Measurements from ENCODE around the gene NKPD1. TPM values are rescaled to one million over a fixed set of nuclear protein-coding genes. Genes with fewer than 3 reads are reported as not detected.

NKPD1 gene
- total RNA-seq, 1 donor from 2014 or later, result not detected

Other genes starting within 250 kb of the NKPD1 start
- 29.0 TPM for gene APOC1, start 246.4 kb downstream of the NKPD1 start, total RNA-seq
- gene APOC4, start 218.7 kb downstream of the NKPD1 start, total RNA-seq, result not detected
- gene APOC2, start 214.9 kb downstream of the NKPD1 start, total RNA-seq, result 4.2 TPM
- gene CLPTM1, start 205.6 kb downstream of the NKPD1 start, total RNA-seq, result 105 TPM
- 27.4 TPM for gene RELB, start 159.5 kb downstream of the NKPD1 start, total RNA-seq
- gene CLASRP, start 121.9 kb downstream of the NKPD1 start, total RNA-seq, result 109 TPM
- gene ZNF296, start 84.5 kb downstream of the NKPD1 start, total RNA-seq, result 0.45 TPM
- 8.8 TPM for gene GEMIN7, start 81.7 kb downstream of the NKPD1 start, total RNA-seq
- 19.3 TPM for gene PPP1R37, start 67.8 kb downstream of the NKPD1 start, total RNA-seq
- 20.8 TPM for gene TRAPPC6A, start 17.3 kb upstream of the NKPD1 start, total RNA-seq
- gene BLOC1S3, start 17.8 kb upstream of the NKPD1 start, total RNA-seq, result 13.0 TPM
- gene EXOC3L2, start 84.4 kb upstream of the NKPD1 start, total RNA-seq, result 4.9 TPM
- 37.5 TPM for gene MARK4, start 90.3 kb upstream of the NKPD1 start, total RNA-seq
- gene CKM, start 161.9 kb upstream of the NKPD1 start, total RNA-seq, result not detected
- gene KLC3, start 179.8 kb upstream of the NKPD1 start, total RNA-seq, result not detected
- gene ERCC2, start 209.6 kb upstream of the NKPD1 start, total RNA-seq, result 17.7 TPM
- 20.7 TPM for gene PPP1R13L, start 244.1 kb upstream of the NKPD1 start, total RNA-seq
- 2.3 TPM for gene POLR1G, start 245.7 kb upstream of the NKPD1 start, total RNA-seq

Data from sciatic nerve (tissue), 1 donor.